HepG2 (cell line): ENCODE results near the gene SELENOS. TPM values are rescaled to one million over a fixed set of nuclear protein-coding genes. Genes with fewer than 3 reads are reported as not detected.
A peak's percentile ranks its signal among the peaks of the same experiment; 100 is the strongest.

Source experiments
- ATAC-seq: fragments of 200-7000 bp; cut with Tn5 transposase; 3 replicates; pipeline ENCODE4 v1.9.1; 2020; ENCODE audit warnings: mild to moderate bottlenecking, moderate library complexity
- BruUV-seq: library from RNA; stranded (reverse); fragments of 400-500 nt; replicated peaks from 2 replicates; lab custom pipeline; 2021; lab: Mats Ljungman, UMichigan
- CTCF ChIA-PET: fragments of 300-600 bp; formaldehyde crosslinking; extraction: SDS; loops from one replicate; lab custom pipeline; 2021; ENCODE audit warnings: low total read pairs, inconsistent platforms, low intra/inter-chr PET ratio; lab: Yijun Ruan, JAX
- POLR2A ChIA-PET: fragments of 350-600 bp; sonication (Branson Sonifier 250); formaldehyde crosslinking; loops from one replicate; lab custom pipeline; 2020; ENCODE audit warnings: antibody characterized with exemption, inconsistent platforms; lab: Yijun Ruan, JAX
- DNase-seq: peaks from one replicate; pipeline ENCODE4 v3.0.0-alpha.2; 2015; ENCODE audit warnings: low spot score
- FAIRE-seq: peaks from 3 replicates; lab custom pipeline; 2011; peaks lifted over from hg19 to GRCh38; lab: Jason Lieb, UNC
- H2AFZ ChIP-seq: one replicate; pipeline ENCODE4 v1.6.1; 2011; ENCODE audit warnings: low read length, inconsistent platforms
- H3K27ac ChIP-seq: fragments of 300-600 bp; 3 replicates; pipeline ENCODE4 v1.8.0; 2011; ENCODE audit warnings: mixed run types, mild to moderate bottlenecking, mixed read lengths, low read length, inconsistent platforms; ENCODE audit not compliant: insufficient read depth; ENCODE audit errors: extremely low read length
- H3K27me3 ChIP-seq, 2 experiments: fragments of 200-600 bp in 1 of 2; 2 replicates in 1 of 2; 3 replicates in 1 of 2; pipeline versions ENCODE4 v1.6.0 to v1.8.0; 2011; ENCODE audit warnings: low read length in 2 of 2, mild to moderate bottlenecking in 2 of 2, moderate library complexity in 2 of 2, inconsistent platforms in 1 of 2; ENCODE audit not compliant: insufficient read depth in 2 of 2, control insufficient read depth in 1 of 2
- H3K36me3 ChIP-seq, 2 experiments: fragments of 200-600 bp in 1 of 2; replicated peaks in 1 of 2; 2 replicates in 1 of 2; 3 replicates in 1 of 2; pipeline versions ENCODE4 v1.5.1 to v1.8.0; 2011; ENCODE audit warnings: low read length in 2 of 2, inconsistent platforms in 1 of 2; ENCODE audit not compliant: insufficient read depth in 2 of 2, control insufficient read depth in 1 of 2
- H3K4me1 ChIP-seq: 2 replicates; pipeline ENCODE4 v1.5.1; 2012; ENCODE audit warnings: low read length, inconsistent platforms; ENCODE audit not compliant: insufficient read depth
- H3K4me2 ChIP-seq: 2 replicates; pipeline ENCODE4 v1.6.0; 2011; ENCODE audit warnings: low read depth, low read length, inconsistent platforms
- H3K4me3 ChIP-seq, 3 experiments: fragments of 200-600 bp in 1 of 3; sonication (generic), shearing (Covaris generic) in 1 of 3; replicated peaks in 1 of 3; 2 replicates each; pipeline ENCODE4 v1.5.1; 2011 to 2016; ENCODE audit warnings: low read length in 3 of 3, inconsistent platforms in 2 of 3, low read depth in 2 of 3, mild to moderate bottlenecking in 2 of 3, control low read depth in 1 of 3, mixed read lengths in 1 of 3; ENCODE audit not compliant: insufficient read depth in 1 of 3
- H3K79me2 ChIP-seq: one replicate; pipeline ENCODE4 v1.6.1; 2011; ENCODE audit warnings: low read length, inconsistent platforms; ENCODE audit not compliant: insufficient read depth
- H3K9ac ChIP-seq: 2 replicates; pipeline ENCODE4 v1.6.0; 2011; ENCODE audit warnings: mild to moderate bottlenecking, low read depth, low read length, inconsistent platforms; ENCODE audit not compliant: insufficient read depth
- H3K9me3 ChIP-seq: 2 replicates; pipeline ENCODE4 v1.5.1; 2012; ENCODE audit warnings: mild to moderate bottlenecking, low read length
- H4K20me1 ChIP-seq: 2 replicates; pipeline ENCODE4 v1.6.0; 2011; ENCODE audit warnings: inconsistent platforms, mild to moderate bottlenecking, low read length, moderate library complexity; ENCODE audit not compliant: insufficient read depth
- AGO1 ChIP-seq: fragments of 200-400 bp; formaldehyde crosslinking; IDR thresholded peaks from 2 replicates; pipeline ENCODE4 v1.6.1; 2017; ENCODE audit warnings: mild to moderate bottlenecking, low read depth, low read length, moderate library complexity; ENCODE audit not compliant: poor library complexity, severe bottlenecking
- ARID3A ChIP-seq: IDR thresholded peaks from 2 replicates; pipeline ENCODE4 v1.6.1; 2012; ENCODE audit warnings: low read depth, low read length, improper control_type of control experiment
- ATF1 ChIP-seq: IDR thresholded peaks from 2 replicates; pipeline ENCODE4 v1.6.1; 2016; ENCODE audit warnings: mild to moderate bottlenecking, control low read depth
- E2F1 ChIP-seq: sonication (generic); formaldehyde crosslinking; IDR thresholded peaks from 2 replicates; pipeline ENCODE4 v1.5.0; 2020; ENCODE audit warnings: missing genetic modification reagents
- HINFP ChIP-seq: sonication (generic); formaldehyde crosslinking; IDR thresholded peaks from 2 replicates; pipeline ENCODE4 v1.4.0; 2020; ENCODE audit warnings: low read depth, mild to moderate bottlenecking, missing genetic modification reagents
- MTF2 ChIP-seq: sonication (generic); formaldehyde crosslinking; IDR thresholded peaks from 2 replicates; pipeline ENCODE4 v1.5.0; 2020; ENCODE audit warnings: missing genetic modification reagents, borderline replicate concordance
- RBFOX2 ChIP-seq: fragments of 200-400 bp; formaldehyde crosslinking; IDR thresholded peaks from 2 replicates; pipeline ENCODE4 v1.6.1; 2017; ENCODE audit warnings: low read depth, mild to moderate bottlenecking, low read length
- SAP130 ChIP-seq: IDR thresholded peaks from 2 replicates; pipeline ENCODE4 v1.6.1; 2016; ENCODE audit warnings: low read depth
- ZNF142 ChIP-seq: sonication (generic); formaldehyde crosslinking; IDR thresholded peaks from 2 replicates; pipeline ENCODE4 v1.4.0; 2020; ENCODE audit warnings: missing genetic modification reagents
- ZNF468 ChIP-seq: sonication (generic); formaldehyde crosslinking; IDR thresholded peaks from 2 replicates; pipeline ENCODE4 v1.8.0; 2022; ENCODE audit warnings: mild to moderate bottlenecking, moderate library complexity, missing genetic modification reagents
- ZNF644 ChIP-seq: IDR thresholded peaks from 2 replicates; pipeline ENCODE4 v1.6.1; 2016; ENCODE audit warnings: low read depth
- ZNF782 ChIP-seq: sonication (generic); formaldehyde crosslinking; IDR thresholded peaks from 2 replicates; pipeline ENCODE4 v1.4.0; 2020; ENCODE audit warnings: missing genetic modification reagents, mild to moderate bottlenecking, borderline replicate concordance
- WGBS: methylation state at CpG from one replicate; pipeline ENCODE4 v1.1.6; 2017; ENCODE audit warnings: low lambda C conversion rate; 5-methylcytosine and 5-hydroxymethylcytosine counted together
- in situ Hi-C: cut with HindIII; loops from 2 replicates; pipeline ENCODE4 v1.10.0; 2017; ENCODE audit warnings: low pct_unique_long_range_greater_than_20kb; ENCODE audit not compliant: extremely low pct_ligation_motif_present
- intact Hi-C: fragments of 100-400 bp; cut with micrococcal nuclease; formaldehyde crosslinking; loops from one replicate; pipeline ENCODE4 v1.10.0; 2022; ENCODE audit not compliant: unreplicated experiment
- polyA plus RNA-seq, 8 experiments: library from polyadenylated mRNA; depleted of rRNA in 3 of 8; stranded (reverse) in 7 of 8; unstranded in 1 of 8; fragments of >200 nt; fragmentation: Illumina TruSeq in 4 of 8; extraction: Trizol in 4 of 8; gene quantifications; 2 replicates each; pipeline versions ENCODE4 v1.2.1 to v1.2.3, GENCODE V29; 2011 to 2016; ENCODE audit warnings: low read depth in 4 of 8, missing spikeins in 1 of 8, mixed read lengths in 1 of 8; ENCODE audit not compliant: insufficient read depth in 1 of 8
- total RNA-seq, 5 experiments: library from RNA; depleted of rRNA; stranded (reverse); fragments of >200 nt; fragmentation: Illumina TruSeq; extraction: Trizol; gene quantifications; 2 replicates each; pipeline ENCODE4 v1.2.3, GENCODE V29; 2016; ENCODE audit warnings: low read depth in 1 of 5

Gene SELENOS
- total and polyA plus RNA-seq, 2 of the 13 experiments (the other 11 are each of a cell fraction or from before 2014, with no cell fraction given): 63.0 to 66.1 TPM

GRCh38 chr15:101250873-101251829 is 26.1 kb downstream of the SELENOS start:
- WGBS: 0% methylated on average over 25 of the region's 150 CpGs
- TF ChIP-seq ATF1 (CRISPR knock-in tag) (no peak), ZNF644 (no peak), ARID3A (no peak), E2F1 (CRISPR knock-in tag) (no peak), AGO1 (no peak), MTF2 (CRISPR knock-in tag) (no peak), ZNF468 (CRISPR knock-in tag) (no peak), RBFOX2 (0 out of 2 replicates have a peak, but pooled peaks have one; percentile 33), HINFP (CRISPR knock-in tag) (no peak), SAP130 (CRISPR knock-in tag) (peak; percentile 4; the same call in 1 of the 2 replicates), ZNF782 (CRISPR knock-in tag) (no peak), ZNF142 (no peak)

More at GRCh38 chr15:101250873-101251829, 26.1 kb downstream of the SELENOS start:
- no peaks in the 10 kb centered on the region for H3K27me3 ChIP-seq
- no TSS peak for BruUV-seq
- no peak for FAIRE-seq
- peaks cover 62% of the 10 kb centered on the region for H3K4me1 ChIP-seq
- peak; percentile 24 for ATAC-seq
- POLR2A ChIA-PET: interaction anchor here (1.2 to 1.7 kb wide), 3 partner anchors 91 to 180 kb away, joined by 3 to 8 read pairs (median 8); no protein-coding TSS in a partner anchor
- H3K4me2 ChIP-seq: peak overlapping the region; percentile 94
- H3K36me3 ChIP-seq: no peaks in the 10 kb centered on the region; a peak in 1 of 5 replicates
- H2AFZ ChIP-seq: no peak overlapping the region
- CTCF ChIA-PET: no interaction called here
- DNase-seq: no peak
- H3K4me3 ChIP-seq: peak overlapping the region; percentile 77 to 82 (median 81)
- intact Hi-C loops: loop anchor here (10.0 kb wide), 2 partner anchors 126 to 336 kb away; partner anchors contain the start of gene LRRK1
- peaks cover 10% of the 10 kb centered on the region for H4K20me1 ChIP-seq
- H3K79me2 ChIP-seq: peaks cover 44% of the 10 kb centered on the region
- H3K27ac ChIP-seq: peak overlapping the region; percentile 52
- peak overlapping the region; percentile 72 for H3K9ac ChIP-seq
- H3K9me3 ChIP-seq: no peaks in the 10 kb centered on the region
- in situ Hi-C loops: loop anchor here (10.0 to 25.0 kb wide), 3 partner anchors 166 to 589 kb away; partner anchors contain the start of gene LRRK1
